Retina (tissue), 1 donor: ENCODE data around the gene NUCKS1.

Source experiments
- DNase-seq: peaks from one replicate; pipeline ENCODE4 v3.0.0-alpha.2; 2016

The NUCKS1 gene

GRCh38 chr1:205750138-205751035 is at the start of gene NUCKS1:
Gene NUCKS1 (minus strand): TSS chr1:205750182. CDS start chr1:205749973, 209 bp downstream.
- DNase-seq: peak; percentile 99

GRCh38 chr1:205798577-205798976 is 48.6 kb upstream of the NUCKS1 start:
- DNase-seq: no peak

GRCh38 chr1:205797168-205797567 is 47.2 kb upstream of the NUCKS1 start:
- no peak for DNase-seq

GRCh38 chr1:205794011-205794730 is 44.2 kb upstream of the NUCKS1 start:
- DNase-seq: no peak

- no peak for DNase-seq
Observed at GRCh38 chr1:205792961-205793673, 43.1 kb upstream of the NUCKS1 start.

GRCh38 chr1:205792481-205792881 is 42.5 kb upstream of the NUCKS1 start:
- no peak for DNase-seq

GRCh38 chr1:205791568-205792180 is 41.7 kb upstream of the NUCKS1 start:
- peak; percentile 52 for DNase-seq

- DNase-seq: no peak
Observed at GRCh38 chr1:205787287-205787916, 37.4 kb upstream of the NUCKS1 start.

GRCh38 chr1:205786601-205787000 is 36.6 kb upstream of the NUCKS1 start:
- no peak for DNase-seq

- no peak for DNase-seq
Observed at GRCh38 chr1:205785446-205785845, 35.5 kb upstream of the NUCKS1 start.

GRCh38 chr1:205783904-205784303 is 33.9 kb upstream of the NUCKS1 start:
- DNase-seq: no peak

- DNase-seq: no peak
Observed at GRCh38 chr1:205783433-205783795, 33.4 kb upstream of the NUCKS1 start.

GRCh38 chr1:205782627-205783432 is 32.8 kb upstream of the NUCKS1 start:
- DNase-seq: peak; percentile 19

GRCh38 chr1:205780335-205780734 is 30.4 kb upstream of the NUCKS1 start:
- no peak for DNase-seq

- no peak for DNase-seq
Observed at GRCh38 chr1:205777994-205778393, 28.0 kb upstream of the NUCKS1 start.

- no peak for DNase-seq
Observed at GRCh38 chr1:205775717-205776056, 25.7 kb upstream of the NUCKS1 start.

GRCh38 chr1:205775015-205775716 is 25.2 kb upstream of the NUCKS1 start, which contains the start of gene RAB29:
Gene RAB29 (minus strand): TSS chr1:205775482. CDS start chr1:205774956, 526 bp downstream.
- DNase-seq: peak; percentile 87

- peak; percentile 28 for DNase-seq
Observed at GRCh38 chr1:205774198-205775014, 24.4 kb upstream of the NUCKS1 start.

GRCh38 chr1:205772607-205773032 is 22.6 kb upstream of the NUCKS1 start:
- DNase-seq: no peak

- DNase-seq: no peak
Observed at GRCh38 chr1:205770618-205771017, 20.6 kb upstream of the NUCKS1 start.
